Neural cell (in vitro differentiated cells): ENCODE measurements around the gene IFNGR2. TPM values are rescaled to one million over a fixed set of nuclear protein-coding genes. Genes with fewer than 3 reads are reported as not detected.

Experiments used
- H2AFZ ChIP-seq: fragments of 200-600, 300-800 bp; sonication (generic), shearing (Covaris generic); 2 replicates; pipeline ENCODE4 v1.6.0; 2014; ENCODE audit warnings: low read depth, mild to moderate bottlenecking, antibody characterized with exemption, low read length, moderate library complexity
- H3F3A ChIP-seq: fragments of 200-600 bp; shearing (Covaris generic); 2 replicates; pipeline ENCODE4 v1.6.1; 2016; ENCODE audit warnings: mild to moderate bottlenecking, moderate library complexity, mixed read lengths, antibody characterized with exemption, low read length; ENCODE audit not compliant: insufficient read depth, poor library complexity, severe bottlenecking
- H3K27ac ChIP-seq: fragments of 200-600, 300-800 bp; sonication (generic), shearing (Covaris generic); 2 replicates; pipeline ENCODE4 v1.5.1; 2014; ENCODE audit warnings: mild to moderate bottlenecking, low read length, moderate library complexity
- H3K27me3 ChIP-seq: fragments of 300-800, 200-600 bp; sonication (generic), shearing (Covaris generic); 2 replicates; pipeline ENCODE4 v1.6.0; 2014; ENCODE audit warnings: mild to moderate bottlenecking, low read depth, low read length, moderate library complexity; ENCODE audit not compliant: insufficient read depth
- H3K36me3 ChIP-seq: fragments of 300-800, 200-600 bp; sonication (generic), shearing (Covaris generic); 2 replicates; pipeline ENCODE4 v1.5.1; 2014; ENCODE audit warnings: mild to moderate bottlenecking, antibody characterized with exemption, low read length, moderate library complexity; ENCODE audit not compliant: insufficient read depth
- H3K4me2 ChIP-seq: fragments of 300-800, 200-600 bp; sonication (generic), shearing (Covaris generic); 2 replicates; pipeline ENCODE4 v1.6.0; 2014; ENCODE audit warnings: mild to moderate bottlenecking, low read length
- H3K4me3 ChIP-seq: fragments of 300-800, 200-600 bp; sonication (generic), shearing (Covaris generic); 2 replicates; pipeline ENCODE4 v1.5.1; 2014; ENCODE audit warnings: mild to moderate bottlenecking, low read length, moderate library complexity
- H3K79me2 ChIP-seq: fragments of 200-600 bp; shearing (Covaris generic); replicated peaks from 2 replicates; pipeline ENCODE4 v1.6.0; 2014; ENCODE audit warnings: mild to moderate bottlenecking, low read length, moderate library complexity; ENCODE audit not compliant: insufficient read depth
- H3K9ac ChIP-seq: fragments of 300-800, 200-600 bp; sonication (generic), shearing (Covaris generic); 2 replicates; pipeline ENCODE4 v1.6.1; 2016; ENCODE audit warnings: mild to moderate bottlenecking, low read length, mixed read lengths
- H3K9me2 ChIP-seq: fragments of 200-600 bp; shearing (Covaris generic); 2 replicates; pipeline ENCODE4 v1.6.1; 2016; ENCODE audit warnings: mild to moderate bottlenecking, low read length, mixed read lengths; ENCODE audit not compliant: insufficient read depth
- H3K9me3 ChIP-seq: fragments of 200-600, 300-800 bp; sonication (generic), shearing (Covaris generic); 2 replicates; pipeline ENCODE4 v1.6.1; 2016; ENCODE audit warnings: mild to moderate bottlenecking, mixed run types, low read length, moderate library complexity, mixed read lengths
- H4K20me1 ChIP-seq: fragments of 200-600 bp; shearing (Covaris generic); 2 replicates; pipeline ENCODE4 v1.6.1; 2016; ENCODE audit warnings: mild to moderate bottlenecking, mixed run types; ENCODE audit not compliant: insufficient read depth
- EP300 ChIP-seq: fragments of 450-650 bp; conservative IDR thresholded peaks from 2 replicates; pipeline ENCODE4 v1.6.1; 2014; ENCODE audit warnings: antibody characterized with exemption, mild to moderate bottlenecking, moderate library complexity; ENCODE audit not compliant: poor library complexity, severe bottlenecking
- EZH2 ChIP-seq: fragments of 200-600, 300-800 bp; shearing (Covaris generic), sonication (generic); IDR thresholded peaks from 2 replicates; pipeline ENCODE4 v1.6.1; 2014; ENCODE audit warnings: antibody characterized with exemption, low read length, borderline replicate concordance, mild to moderate bottlenecking; ENCODE audit not compliant: insufficient read depth, poor library complexity, severe bottlenecking
- MXI1 ChIP-seq: fragments of 450-650 bp; conservative IDR thresholded peaks from 2 replicates; pipeline ENCODE4 v1.6.1; 2014; ENCODE audit warnings: antibody characterized with exemption, mild to moderate bottlenecking; ENCODE audit not compliant: poor library complexity, severe bottlenecking
- POLR2AphosphoS5 ChIP-seq: IDR thresholded peaks from 2 replicates; pipeline ENCODE4 v1.6.1; 2012
- RAD21 ChIP-seq: fragments of 450-650 bp; conservative IDR thresholded peaks from 2 replicates; pipeline ENCODE4 v1.6.1; 2014; ENCODE audit warnings: antibody characterized with exemption, mild to moderate bottlenecking, moderate library complexity
- REST ChIP-seq: IDR thresholded peaks from 2 replicates; pipeline ENCODE4 v1.6.1; 2012; ENCODE audit warnings: borderline replicate concordance
- SMC3 ChIP-seq: fragments of 450-650 bp; conservative IDR thresholded peaks from 2 replicates; pipeline ENCODE4 v1.6.1; 2014; ENCODE audit warnings: antibody characterized with exemption, mild to moderate bottlenecking, moderate library complexity; ENCODE audit not compliant: poor library complexity
- TAF1 ChIP-seq: IDR thresholded peaks from 2 replicates; pipeline ENCODE4 v1.6.1; 2012; ENCODE audit warnings: low read depth
- polyA plus RNA-seq: library from polyadenylated mRNA; depleted of rRNA; stranded (reverse); fragments of >200 nt; gene quantifications from 2 replicates; pipeline ENCODE4 v1.2.3, GENCODE V29; 2014
- TF ChIP-seq, protein P1 (sequence below): fragments of 450-650 bp; IDR thresholded peaks from 2 replicates; pipeline ENCODE4 v1.5.1; 2014; ENCODE audit warnings: antibody characterized with exemption, mild to moderate bottlenecking, moderate library complexity; ENCODE audit not compliant: poor library complexity, severe bottlenecking

IFNGR2 gene
- polyA plus RNA-seq, 1 donor from 2014 or later = 57.2 TPM

- Histone ChIP-seq H4K20me1 (no peaks in the 10 kb centered on the region), H3K9me2 (no peaks in the 10 kb centered on the region), H3K9ac (no peak overlapping the region), H3K27ac (no peak overlapping the region), H3K36me3 (peaks cover 8% of the 10 kb centered on the region), H3F3A (no peaks in the 10 kb centered on the region), H3K79me2 (no peaks in the 10 kb centered on the region), H2AFZ (no peak overlapping the region), H3K4me3 (no peak overlapping the region), H3K9me3 (no peaks in the 10 kb centered on the region), H3K4me2 (no peak overlapping the region), H3K27me3 (no peaks in the 10 kb centered on the region)
- TF ChIP-seq EP300 (no peak), EZH2 (no peak), RAD21 (no peak), MXI1 (no peak), SMC3 (no peak), POLR2AphosphoS5 (no peak), REST (no peak), TAF1 (no peak)
- TF ChIP-seq, protein P1, sequence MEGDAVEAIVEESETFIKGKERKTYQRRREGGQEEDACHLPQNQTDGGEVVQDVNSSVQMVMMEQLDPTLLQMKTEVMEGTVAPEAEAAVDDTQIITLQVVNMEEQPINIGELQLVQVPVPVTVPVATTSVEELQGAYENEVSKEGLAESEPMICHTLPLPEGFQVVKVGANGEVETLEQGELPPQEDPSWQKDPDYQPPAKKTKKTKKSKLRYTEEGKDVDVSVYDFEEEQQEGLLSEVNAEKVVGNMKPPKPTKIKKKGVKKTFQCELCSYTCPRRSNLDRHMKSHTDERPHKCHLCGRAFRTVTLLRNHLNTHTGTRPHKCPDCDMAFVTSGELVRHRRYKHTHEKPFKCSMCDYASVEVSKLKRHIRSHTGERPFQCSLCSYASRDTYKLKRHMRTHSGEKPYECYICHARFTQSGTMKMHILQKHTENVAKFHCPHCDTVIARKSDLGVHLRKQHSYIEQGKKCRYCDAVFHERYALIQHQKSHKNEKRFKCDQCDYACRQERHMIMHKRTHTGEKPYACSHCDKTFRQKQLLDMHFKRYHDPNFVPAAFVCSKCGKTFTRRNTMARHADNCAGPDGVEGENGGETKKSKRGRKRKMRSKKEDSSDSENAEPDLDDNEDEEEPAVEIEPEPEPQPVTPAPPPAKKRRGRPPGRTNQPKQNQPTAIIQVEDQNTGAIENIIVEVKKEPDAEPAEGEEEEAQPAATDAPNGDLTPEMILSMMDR = no peak
Observed at GRCh38 chr21:33355996-33356395, 47.2 kb upstream of the IFNGR2 start.

GRCh38 chr21:33357177-33357576 is 46.0 kb upstream of the IFNGR2 start:
- H3K27ac ChIP-seq = no peak overlapping the region
- no peaks in the 10 kb centered on the region for H3K9me3 ChIP-seq
- no peak overlapping the region for H3K4me2 ChIP-seq
- no peaks in the 10 kb centered on the region for H3K79me2 ChIP-seq
- no peaks in the 10 kb centered on the region for H3K27me3 ChIP-seq
- H2AFZ ChIP-seq = no peak overlapping the region
- H3K9ac ChIP-seq = no peak overlapping the region
- H3F3A ChIP-seq = no peaks in the 10 kb centered on the region
- TF ChIP-seq MXI1 (no peak), EP300 (no peak), TAF1 (no peak), RAD21 (no peak), SMC3 (no peak), REST (no peak), EZH2 (no peak), POLR2AphosphoS5 (no peak)
- TF ChIP-seq, protein P1 = no peak
- H3K4me3 ChIP-seq = no peak overlapping the region
- H3K9me2 ChIP-seq = no peaks in the 10 kb centered on the region
- H3K36me3 ChIP-seq = peaks cover 8% of the 10 kb centered on the region
- no peaks in the 10 kb centered on the region for H4K20me1 ChIP-seq
